Skeletal muscle tissue (tissue), 1 donor: ENCODE results near the gene MYO15A. TPM values are rescaled to one million over a fixed set of nuclear protein-coding genes. Genes with fewer than 3 reads are reported as not detected.

Experiments
- total RNA-seq: library from RNA; depleted of rRNA; stranded (reverse); fragments of >200 nt; gene quantifications from one replicate; pipeline ENCODE4 v1.2.3, GENCODE V29; 2014

MYO15A gene
- total RNA-seq, 1 donor from 2014 or later, result 0.52 TPM

Other genes with a start within 250 kb of the MYO15A start
- 14.1 TPM for gene TOM1L2, start 136.4 kb upstream of the MYO15A start, total RNA-seq
- 1.0 TPM for gene DRC3, start 135.9 kb upstream of the MYO15A start, total RNA-seq
- gene ATPAF2, start 69.6 kb upstream of the MYO15A start, total RNA-seq, result 19.3 TPM
- gene GID4, start 69.3 kb upstream of the MYO15A start, total RNA-seq, result 5.2 TPM
- gene DRG2, start 20.8 kb upstream of the MYO15A start, total RNA-seq, result 20.9 TPM
- 77.8 TPM for gene ALKBH5, start 75.1 kb downstream of the MYO15A start, total RNA-seq
- gene LLGL1, start 116.9 kb downstream of the MYO15A start, total RNA-seq, result 15.1 TPM
- gene FLII, start 150.0 kb downstream of the MYO15A start, total RNA-seq, result 193 TPM
- 23.0 TPM for gene MIEF2, start 151.9 kb downstream of the MYO15A start, total RNA-seq
- gene TOP3A, start 206.2 kb downstream of the MYO15A start, total RNA-seq, result 21.9 TPM
- 8.9 TPM for gene SMCR8, start 206.5 kb downstream of the MYO15A start, total RNA-seq